GM12873 (cell line): ENCODE data around the gene NKD2.

Experiments used
- TF ChIP-seq, protein P1 (sequence below): IDR thresholded peaks from 2 replicates; pipeline ENCODE4 v1.5.1; 2012; ENCODE audit warnings: low read depth, mild to moderate bottlenecking, moderate library complexity, low read length, control low read depth; ENCODE audit not compliant: insufficient read depth; ENCODE audit errors: missing control alignments

Gene NKD2

DNA sequence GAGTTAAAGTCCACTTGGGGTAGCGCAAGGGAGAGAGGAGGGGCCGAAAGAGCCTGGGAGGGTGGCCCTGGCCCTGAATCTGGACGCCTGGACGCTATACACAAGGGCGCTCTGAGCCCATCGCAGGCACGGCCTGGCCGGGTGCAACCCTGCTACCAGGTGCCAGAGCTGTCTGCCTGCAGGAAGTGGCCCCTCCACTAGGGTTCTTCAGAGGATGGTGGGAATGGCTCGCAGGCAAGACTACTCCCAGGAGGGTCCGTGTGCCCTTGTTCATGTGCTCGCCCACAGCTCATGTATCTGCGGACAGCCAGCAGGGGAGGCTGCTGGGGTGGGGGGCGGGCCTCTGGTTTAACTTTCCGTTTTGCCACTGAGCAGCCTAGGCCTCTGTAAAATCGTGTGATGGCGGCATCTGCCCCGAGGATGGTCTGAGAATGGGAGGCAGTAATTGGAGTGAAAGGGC lies 1.4 kb upstream of the NKD2 start:
- TF ChIP-seq, protein P1, sequence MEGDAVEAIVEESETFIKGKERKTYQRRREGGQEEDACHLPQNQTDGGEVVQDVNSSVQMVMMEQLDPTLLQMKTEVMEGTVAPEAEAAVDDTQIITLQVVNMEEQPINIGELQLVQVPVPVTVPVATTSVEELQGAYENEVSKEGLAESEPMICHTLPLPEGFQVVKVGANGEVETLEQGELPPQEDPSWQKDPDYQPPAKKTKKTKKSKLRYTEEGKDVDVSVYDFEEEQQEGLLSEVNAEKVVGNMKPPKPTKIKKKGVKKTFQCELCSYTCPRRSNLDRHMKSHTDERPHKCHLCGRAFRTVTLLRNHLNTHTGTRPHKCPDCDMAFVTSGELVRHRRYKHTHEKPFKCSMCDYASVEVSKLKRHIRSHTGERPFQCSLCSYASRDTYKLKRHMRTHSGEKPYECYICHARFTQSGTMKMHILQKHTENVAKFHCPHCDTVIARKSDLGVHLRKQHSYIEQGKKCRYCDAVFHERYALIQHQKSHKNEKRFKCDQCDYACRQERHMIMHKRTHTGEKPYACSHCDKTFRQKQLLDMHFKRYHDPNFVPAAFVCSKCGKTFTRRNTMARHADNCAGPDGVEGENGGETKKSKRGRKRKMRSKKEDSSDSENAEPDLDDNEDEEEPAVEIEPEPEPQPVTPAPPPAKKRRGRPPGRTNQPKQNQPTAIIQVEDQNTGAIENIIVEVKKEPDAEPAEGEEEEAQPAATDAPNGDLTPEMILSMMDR: no peak

DNA sequence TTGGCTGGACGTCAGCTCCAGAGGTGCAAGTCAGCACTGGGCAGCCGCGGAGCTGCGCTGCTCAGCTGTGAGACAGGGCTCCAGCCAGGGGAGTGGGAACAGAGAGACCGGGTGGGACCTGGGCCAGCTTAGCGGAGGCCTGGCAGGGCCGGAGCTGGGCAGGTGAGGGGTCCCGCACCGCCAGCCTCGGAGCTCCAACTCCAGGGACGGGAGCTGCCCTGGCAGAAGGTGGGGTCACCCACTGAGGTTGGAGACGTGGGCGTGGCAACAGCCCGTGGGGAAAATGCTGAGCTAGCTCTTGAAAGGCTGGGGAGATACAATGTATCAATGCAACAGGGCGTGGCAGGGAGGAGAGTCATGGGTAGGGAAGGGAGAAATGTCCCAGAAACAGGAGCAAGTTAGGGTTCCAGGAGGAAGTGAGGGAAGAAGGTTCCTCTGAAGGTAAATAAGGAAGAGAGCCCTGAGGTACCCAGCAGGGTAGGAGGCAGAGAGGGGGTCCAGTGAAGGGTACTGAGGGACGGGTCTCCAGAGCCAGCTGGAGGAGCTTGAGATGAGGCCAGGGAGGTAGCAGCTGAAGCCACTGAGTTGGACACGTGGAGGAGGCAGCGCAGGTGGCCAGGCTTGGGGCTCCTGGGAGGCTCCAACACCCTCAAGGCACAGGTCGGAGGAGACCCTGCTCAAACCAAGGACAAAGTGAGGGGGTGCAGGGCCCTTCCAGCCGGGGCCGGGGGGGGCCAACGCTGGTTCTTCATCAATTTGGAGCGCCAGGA lies 736 bp upstream of the NKD2 start:
- TF ChIP-seq, protein P1: no peak

DNA sequence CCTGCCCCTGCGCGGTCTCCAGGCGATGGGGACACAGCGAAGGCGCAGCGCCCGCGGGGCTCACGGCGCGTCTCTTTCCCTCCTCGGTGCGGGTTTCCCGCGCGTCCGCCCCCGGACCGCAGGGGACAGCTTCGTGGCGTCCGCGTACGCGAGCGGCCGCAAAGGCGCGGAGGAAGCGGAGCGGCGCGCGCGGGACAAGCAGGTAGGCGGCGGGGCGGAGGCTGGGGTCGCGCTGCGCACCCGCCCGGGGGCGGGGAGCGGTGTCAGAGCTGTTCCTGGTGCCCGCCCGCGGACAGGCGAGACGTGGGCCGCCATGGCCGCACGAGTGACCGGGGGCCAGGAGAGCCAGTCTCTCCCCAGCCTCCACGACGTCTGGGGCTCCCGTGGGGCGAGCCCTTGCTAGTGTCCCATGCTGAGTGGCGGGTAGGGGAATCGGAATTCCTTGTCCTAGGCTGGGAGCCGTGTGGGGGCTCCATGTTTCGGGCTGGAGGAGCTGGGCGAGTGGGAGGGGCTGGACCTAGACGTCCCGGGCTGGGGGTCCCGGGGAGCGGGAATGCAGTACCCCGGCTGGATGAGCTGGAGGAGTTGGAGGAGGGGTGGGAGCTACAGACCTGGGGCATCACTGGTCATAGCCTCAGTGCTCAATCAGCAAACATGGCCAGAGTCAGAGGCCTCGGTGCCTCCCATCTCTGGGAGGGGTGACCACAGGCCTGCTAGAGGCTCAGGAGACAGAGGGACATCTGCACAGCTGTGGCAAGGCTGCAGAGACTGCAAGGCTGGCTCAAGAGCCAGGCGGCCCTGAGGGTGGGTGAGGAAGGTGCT lies 968 bp downstream of the NKD2 start:
- TF ChIP-seq, protein P1: no peak

DNA sequence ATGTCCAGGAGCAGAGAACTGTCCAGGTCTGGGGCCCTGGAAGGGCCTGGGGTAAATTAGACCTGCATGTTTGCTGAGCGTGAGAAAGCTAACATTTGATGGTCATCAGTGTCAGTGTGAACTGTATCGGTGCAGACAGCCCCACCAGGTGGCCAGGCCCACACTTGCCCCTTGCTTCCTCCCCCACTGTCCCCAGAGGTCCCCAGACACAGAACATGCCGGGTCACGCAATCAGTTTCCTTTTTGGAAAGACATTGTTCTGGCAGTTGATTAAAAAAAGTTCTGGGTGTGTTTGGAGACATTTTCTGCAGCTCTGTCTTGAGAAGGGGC lies 1.5 kb downstream of the NKD2 start:
- TF ChIP-seq, protein P1: peak; percentile 28

DNA sequence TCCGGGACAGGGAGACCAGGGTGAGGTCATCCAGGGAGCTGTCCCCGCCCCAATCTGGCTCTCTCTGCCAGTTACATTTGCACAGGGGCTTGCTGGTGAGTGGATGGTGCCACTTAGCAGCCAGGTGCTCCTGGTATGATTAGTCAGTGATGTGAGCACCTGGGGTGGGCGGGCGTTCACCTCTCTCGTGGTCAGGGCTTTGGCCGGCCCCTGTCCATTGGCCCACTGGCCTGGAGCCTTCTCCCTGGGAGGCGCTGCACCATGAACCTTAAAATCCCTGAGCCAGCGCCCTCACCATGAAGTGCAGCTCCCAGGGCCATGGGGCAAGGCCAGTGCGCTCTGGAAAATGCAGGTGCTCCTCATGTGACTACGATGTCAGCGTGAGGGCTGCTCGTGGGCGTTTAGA lies 2.0 kb downstream of the NKD2 start:
- TF ChIP-seq, protein P1: no peak

DNA sequence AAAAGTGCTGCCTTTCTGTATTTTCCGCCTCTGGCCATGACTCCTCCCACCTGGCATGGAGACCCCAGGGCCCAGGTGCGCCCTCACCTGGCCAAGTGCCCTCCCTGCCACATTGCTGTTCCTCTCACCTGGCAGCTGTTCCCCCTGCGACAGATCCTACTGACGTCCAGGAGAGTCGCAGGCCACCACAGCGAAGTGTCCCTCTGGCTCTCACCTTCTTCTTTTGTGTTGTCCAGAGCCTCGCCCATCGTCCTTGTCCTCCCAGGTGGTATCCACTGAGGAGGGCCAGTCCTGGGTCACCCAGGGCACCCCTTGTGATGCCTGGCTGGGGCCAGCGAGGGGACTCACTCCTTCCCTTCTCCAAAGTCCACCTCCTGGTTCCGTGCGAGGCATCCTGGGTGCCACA lies 2.6 kb downstream of the NKD2 start:
- TF ChIP-seq, protein P1: peak; percentile 76

DNA sequence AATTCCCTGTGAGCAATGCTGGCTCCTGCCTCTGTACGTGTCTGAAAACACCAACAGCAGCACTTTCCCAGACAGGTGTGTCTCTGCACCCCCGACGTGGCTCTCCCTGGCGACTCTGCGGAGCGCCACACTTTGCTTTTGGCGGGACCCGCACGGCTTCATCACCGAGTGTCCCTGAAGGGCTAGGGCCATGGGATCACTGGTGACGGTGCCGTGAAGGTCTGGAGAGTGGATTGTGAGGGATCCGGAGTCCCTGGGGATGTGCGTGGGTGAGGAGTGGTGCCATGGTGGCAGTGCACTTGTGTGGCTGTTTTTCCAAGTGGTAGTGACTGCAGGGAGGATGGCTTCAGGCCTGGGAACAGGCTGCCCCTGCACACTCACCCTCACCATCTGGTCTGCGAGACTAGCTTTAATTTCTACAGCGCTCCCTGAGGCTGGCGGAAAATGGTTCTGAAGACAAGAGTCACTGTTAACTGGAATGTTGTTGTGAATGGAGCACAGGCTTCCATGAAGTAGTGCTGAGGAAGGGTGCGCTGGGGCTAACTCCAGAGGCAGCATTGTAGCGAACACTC lies 3.2 kb downstream of the NKD2 start:
- TF ChIP-seq, protein P1: no peak
